DMS153 treated with DMSO at 0.1 percent for 48 hours (cell line): ENCODE measurements around the gene SMC4.
"Not testable (repeated sequence)": the region's sequence is repeated elsewhere in the genome, so short reads cannot be mapped to it uniquely, and the experiment has no call there.

Experiments used
- DNase-seq: peaks from one replicate; lab custom pipeline; 2025; ENCODE audit not compliant: unreplicated experiment; lab: John Stamatoyannopoulos, UW

Gene SMC4

DNA sequence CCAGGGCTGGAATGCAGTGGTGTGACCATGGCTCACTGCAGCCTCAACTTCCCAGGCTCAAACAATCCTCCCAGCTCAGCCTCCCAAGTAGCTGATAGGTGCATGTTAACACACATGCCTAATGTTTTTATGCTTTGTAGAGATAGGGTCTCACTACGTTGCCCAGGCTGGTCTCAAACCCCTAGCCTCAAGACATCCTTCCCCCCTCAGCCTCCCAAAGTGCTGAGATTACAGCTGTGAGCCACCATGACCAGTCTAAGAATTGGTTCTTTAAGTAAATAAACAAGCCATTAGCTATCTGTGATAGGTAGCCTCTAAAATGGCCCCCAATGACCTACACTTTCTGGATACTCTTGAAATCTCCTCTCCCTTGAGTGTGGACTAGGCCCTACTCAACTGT, 46.4 kb downstream of the SMC4 start:
- no peak for DNase-seq

DNA sequence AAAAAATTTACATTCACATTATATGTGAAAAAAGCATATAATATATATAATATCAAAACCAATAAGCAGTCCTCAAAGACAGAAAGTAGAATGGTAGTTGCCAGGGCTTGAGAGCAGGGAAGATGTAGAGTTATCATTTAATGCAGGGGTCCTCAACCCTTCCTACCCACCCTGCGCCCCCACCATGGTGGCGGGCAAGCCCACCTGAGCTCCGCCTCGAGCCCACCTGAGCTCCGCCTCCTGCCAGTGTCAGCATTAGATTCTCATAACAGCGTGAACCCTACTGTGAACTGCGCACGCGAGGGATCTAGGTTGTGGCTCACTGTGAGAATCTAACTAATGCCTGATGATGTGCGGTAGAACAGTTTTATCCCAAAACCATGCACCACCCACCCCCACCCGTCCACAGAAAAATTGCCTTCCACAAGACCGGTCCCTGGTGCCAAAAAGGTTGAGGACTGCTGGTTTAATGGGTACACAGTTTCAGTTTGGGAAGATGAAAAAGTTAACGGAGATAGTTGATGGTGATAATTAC, 47.1 kb downstream of the SMC4 start:
- no peak for DNase-seq

DNA sequence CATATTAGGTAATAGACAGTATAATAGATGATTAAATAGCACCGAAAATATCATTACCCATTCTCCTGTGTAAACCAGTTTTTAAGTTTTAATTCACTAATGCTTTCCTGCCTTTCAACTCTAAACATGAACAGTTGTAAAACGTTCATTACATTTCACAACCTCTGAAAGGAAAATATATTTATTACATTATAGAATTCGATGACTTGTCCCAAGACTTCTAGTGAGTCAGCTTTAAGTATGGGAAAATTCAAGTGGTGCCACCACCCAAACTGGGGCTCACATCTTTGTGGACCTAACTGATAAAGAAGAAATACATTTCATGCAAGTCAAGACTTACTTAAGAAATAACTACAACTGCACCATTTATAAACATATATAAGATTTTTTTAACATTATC, 48.1 kb downstream of the SMC4 start:
- no peak for DNase-seq

DNA sequence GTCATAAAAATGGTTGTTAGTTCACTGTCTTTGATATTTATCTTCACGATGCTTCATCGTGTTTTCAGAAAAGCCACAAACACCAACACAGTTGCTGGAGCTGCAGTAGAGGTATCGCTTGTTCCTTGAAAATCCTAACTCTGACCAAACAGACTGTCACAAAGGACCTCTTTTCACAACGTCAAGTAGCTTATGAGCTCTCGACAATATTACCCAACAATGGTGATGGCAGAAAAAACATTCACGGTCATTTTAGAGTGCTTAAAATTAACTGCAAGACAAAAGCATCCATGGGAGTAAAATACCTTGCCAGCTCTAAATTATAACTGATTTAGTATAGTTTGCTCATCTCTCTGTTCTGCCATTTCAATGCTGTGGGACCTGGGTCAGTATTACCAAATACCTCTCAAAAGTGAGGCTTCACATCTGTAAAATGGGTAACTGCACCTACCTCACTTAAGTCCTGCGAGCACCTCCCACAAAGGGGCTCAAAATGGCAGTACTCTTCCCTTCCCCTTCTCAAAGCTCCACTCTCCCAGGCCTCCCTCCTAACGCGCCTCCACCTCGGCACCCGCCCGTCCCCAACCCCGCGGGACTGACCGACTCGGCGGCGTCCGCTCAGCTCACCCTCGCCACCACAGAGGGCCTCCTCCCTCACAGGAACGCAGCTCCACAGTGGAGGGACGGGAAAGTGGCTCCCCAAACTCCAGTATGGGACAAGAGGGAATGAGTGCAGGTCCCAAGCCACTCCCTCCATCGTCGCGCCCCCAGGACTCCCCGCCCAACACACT, 49.6 kb downstream of the SMC4 start:
- no peak for DNase-seq

DNA sequence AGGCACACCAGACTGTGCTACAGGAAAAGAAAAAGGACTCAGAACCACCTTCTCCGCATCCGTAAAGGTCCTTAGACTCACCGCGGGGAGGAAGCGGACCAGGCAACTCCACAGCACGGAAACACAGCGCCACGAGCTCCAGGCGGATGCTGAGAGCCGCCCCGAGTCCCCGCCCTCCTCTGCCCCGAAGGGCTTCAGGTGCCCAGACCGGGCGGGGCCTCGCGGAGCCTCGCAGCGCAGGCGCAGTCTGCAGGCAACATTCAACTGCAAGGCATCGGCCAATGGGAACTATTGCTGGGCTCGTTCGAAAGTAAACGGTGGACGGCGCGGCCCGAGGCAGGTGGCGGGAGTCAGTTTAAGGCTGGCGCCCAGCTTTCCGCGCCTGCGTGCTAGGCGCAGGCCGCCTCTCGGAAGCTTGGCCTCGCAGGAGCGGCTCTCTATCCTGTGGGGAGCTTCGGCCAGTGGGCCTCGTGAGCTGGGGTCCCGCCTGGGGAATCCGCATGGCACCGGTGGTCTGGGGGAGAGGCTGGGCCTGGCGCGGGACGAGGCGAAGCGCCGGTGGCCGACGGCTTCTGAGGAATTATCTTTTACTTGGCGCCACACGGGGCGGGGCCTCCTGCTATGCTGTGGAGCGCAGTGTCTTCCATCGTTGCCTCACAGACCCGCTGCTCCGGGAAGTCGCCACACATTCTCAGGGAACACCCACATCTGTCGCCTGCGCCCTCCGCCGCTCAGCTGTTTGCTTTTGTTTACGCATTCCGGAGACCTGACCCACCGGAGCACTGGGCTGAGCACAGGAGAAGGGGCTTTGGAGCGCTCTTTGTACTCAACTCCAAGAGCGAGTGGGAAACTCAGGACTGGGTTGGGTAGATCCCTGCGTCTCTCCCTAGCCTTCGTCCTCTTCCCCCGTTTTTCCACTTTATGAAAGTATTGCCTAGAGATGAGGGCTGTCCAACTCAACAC, 50.5 kb downstream of the SMC4 start, which contains the start of gene TRIM59:
TSS of gene TRIM59 (minus strand) at position 151 of the 963 bp plus-strand sequence. CDS start 10,603 bp downstream, outside the sequence.
- DNase-seq: no peak

DNA sequence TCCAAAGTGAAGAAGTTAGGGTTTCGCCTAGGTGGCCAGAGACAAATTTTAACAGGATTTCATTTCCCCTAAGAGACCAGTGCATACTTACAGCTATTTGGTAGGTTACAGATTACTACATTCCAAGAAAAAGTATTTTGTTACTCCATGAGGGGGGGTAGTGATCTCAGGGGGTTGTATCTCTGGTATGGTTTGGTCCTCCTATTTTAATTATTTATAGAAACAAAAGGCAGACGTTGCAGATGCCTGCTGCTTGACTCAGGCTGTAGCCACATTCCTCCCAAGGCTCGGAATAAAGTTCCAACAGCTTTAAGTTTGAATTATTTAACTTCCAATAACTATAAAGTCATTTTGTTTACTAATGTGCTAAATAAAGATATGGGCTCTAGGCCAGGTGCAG, 51.4 kb downstream of the SMC4 start:
- no peak for DNase-seq

DNA sequence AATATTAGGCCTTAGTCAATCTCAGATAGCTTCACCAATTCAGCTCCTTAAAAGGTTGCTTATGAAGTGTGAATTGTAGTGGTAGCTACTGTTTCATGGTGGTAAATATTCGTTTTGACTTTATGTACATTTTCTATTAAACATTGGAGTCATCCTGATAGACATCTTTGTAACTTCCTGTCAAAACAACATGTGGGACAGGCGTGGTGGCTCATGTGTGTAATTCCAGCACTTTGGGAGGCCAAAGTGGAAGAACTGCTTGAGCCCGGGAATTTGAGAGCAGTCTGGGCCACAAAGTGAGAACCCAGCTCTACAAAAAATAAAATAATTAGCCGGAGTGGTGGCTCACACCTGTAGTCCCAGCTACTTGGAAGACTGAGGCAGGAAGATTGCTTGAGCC, 52.2 kb downstream of the SMC4 start:
- DNase-seq: no peak

DNA sequence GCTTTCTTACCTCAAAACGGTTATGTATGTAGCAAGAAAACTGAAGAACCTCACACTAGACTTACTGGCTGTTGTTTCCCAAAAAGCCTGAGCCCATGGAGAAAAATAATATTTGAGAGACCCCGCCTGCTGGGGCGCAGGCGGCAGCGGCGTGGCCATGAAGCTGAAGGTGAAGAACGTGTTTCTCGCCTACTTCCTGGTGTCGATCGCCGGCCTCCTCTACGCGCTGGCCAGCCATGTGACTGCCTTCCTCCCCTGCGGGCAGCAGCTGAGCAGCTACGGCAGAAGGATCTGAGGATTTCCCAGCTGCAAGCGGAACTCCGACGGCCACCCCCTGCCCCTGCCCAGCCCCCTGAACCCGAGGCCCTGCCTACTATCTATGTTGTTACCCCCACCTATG, 52.8 kb downstream of the SMC4 start:
- not testable (repeated sequence) for DNase-seq

DNA sequence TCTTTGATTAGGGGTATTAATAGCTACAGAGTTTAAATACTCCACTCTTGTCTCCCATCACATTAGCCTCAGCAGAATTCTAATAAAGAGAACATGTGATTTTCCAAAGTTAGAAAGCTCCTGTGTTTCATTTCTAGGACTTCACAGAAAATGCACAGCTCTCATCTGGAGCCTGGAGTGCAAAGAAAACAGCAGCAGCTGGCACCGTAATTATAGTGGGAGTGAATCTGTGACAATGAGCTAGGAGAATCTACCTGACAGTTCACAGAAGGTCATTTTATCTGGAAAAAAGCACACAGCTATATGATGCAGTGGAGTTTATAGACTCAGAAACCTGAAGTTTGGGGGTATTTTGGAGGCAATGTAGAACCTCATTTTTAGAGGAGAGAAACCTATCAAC, 55.5 kb downstream of the SMC4 start:
- DNase-seq: no peak

DNA sequence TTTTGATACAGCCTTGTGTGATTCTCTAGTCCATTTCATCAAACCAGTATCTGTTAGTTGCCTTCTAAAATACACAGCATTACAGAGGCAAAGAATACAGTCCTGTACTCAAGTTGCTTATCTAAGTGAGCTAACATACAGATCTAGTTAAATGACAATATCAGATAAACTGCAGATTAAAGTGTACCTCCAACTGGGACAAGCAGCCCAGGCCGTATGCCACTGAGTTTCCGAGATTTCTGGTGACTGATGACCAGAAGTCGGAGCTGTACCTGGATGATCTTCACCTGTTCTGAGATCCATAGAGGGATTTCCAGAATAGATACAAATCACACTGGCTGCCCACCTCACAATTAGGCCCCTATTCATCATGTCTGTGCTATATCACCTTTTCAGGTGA, 56.4 kb downstream of the SMC4 start:
- no peak for DNase-seq

DNA sequence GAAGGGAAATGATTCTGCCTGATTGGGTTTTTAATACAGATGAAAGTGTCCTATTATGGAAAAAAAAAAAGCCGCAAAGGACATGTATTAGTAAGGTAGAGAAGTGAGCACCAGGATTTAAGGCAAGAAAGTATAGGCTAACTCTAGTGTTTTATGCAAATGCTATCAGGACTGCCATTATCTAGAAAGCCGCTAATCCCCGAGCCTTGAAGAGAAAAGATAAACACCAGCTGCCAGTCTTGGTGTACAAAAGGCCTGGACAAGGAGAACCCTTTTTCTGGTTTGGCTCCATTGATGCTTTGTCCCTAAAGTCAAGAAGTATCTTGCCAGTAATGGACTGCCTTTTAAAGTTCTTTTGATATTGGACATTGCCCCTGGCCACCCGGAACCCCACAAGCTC, 58.7 kb downstream of the SMC4 start:
- DNase-seq: no peak

DNA sequence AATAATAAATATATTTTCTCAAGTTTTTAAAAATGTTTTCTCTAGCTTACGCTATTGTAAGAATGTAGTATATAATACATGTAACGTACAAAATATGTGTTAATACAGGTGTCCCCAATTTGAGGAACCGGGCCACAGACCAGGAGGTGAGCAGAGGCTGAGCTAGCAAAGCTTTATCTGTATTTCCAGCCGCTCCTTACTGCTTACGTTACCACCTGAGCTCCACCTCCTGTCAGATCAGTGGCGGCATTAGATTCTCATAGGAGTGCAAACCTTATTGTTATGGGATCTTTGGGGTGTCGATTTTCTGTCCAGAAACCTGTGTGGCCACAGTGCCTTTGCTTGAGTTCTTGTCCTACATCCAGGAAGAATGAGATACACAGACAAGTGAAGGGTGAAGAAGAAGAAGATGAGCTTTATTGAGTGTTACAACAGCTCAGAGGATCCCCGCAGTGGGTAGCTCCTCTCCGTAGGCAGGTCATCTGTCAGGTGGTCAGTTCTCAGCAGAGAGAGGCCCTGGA, 60.1 kb downstream of the SMC4 start:
- no peak for DNase-seq

DNA sequence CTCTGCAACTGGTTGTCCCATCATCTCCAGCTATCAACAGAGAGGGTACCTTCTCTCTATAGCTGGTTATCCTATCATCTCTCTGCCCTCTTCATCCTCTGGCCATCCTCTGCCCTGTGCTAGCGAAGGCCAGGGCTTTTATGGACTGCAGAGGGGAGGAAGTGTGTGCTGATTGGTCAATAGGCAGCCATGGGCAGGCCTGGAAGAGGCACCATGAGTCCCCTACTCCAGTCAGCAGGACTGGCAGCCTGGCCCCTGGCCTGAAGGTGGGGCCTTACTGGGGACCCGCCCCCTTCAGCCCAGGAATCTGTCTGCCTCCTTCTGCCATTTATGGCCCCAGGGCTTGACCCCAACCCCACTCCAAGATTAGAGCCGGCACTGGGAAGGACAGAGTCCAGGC, 60.6 kb downstream of the SMC4 start:
- DNase-seq: no peak

DNA sequence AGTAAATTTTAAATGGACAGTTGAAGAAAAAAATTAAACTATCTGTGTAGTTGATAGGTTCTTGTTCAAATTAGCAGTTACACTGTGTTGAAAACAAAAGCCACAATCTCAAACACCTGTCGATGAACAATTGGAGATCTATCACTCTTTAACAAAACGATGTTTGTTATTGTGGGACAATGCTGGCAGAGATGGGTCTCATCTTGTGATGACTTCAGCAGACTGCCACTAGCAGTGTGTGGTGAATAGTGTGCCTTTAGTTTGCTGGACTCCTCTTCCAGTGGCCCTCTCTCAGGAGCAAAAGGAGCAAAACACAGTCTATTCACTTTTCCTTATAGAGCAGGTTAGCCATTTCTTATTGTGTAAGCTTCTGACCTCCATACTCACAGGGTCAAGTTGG, 64.9 kb downstream of the SMC4 start:
- no peak for DNase-seq

DNA sequence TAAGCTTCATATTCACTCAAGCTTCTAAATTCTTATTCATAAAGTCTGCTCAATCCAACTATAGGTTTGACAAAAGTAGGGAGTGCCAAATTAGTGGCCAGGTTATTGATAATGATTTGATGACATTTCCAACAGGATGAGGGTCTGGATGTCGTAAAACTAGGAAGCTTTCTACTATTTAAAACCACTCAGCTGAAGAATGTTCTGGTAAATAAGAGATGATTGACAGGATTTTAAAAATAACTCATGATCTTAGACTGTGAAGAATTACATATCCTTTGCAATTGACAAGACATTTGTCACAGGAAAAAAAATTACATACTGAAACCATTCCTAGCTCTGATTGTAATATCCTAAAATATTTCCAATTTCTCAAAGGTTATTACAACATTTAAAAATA, 65.5 kb downstream of the SMC4 start:
- no peak for DNase-seq

DNA sequence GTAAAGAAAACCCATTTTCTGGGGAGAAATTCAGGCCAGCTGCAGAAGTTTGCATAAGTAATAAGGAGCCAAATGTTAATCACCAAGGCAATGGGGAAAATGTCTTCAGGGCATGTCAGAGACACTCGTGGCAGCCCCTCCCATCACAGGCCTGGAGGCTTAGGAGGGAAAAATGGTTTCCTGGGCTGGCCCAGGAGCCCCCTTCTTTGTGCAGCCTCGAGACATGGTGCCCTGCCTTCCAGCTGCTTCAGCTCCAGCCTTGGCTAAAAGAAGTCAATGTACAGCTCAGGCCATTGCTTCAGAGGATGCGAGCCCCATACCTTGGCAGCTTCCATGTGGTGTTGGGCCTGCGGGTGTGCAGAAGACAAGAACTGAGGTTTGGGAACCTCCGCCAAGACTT, 70.7 kb downstream of the SMC4 start:
- DNase-seq: no peak

DNA sequence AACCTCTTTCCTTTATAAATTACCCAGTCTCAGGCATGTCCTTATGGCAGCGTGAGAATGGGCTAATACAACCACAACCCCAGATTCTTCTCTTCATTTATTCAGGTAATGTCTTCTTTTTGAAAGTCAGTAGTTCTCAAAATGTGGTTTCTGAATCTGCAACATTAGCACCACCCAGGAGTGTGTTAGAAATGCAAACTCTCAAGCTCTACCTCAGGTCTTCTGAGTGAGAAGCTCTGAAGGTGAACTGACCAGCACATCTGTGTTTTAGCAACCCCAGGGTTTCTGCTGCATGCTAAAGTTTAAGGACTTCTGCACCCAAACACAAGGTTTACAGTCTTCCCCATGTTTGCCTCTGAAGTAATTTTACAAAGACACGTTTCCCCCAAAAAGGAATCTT, 72.4 kb downstream of the SMC4 start:
- no peak for DNase-seq

DNA sequence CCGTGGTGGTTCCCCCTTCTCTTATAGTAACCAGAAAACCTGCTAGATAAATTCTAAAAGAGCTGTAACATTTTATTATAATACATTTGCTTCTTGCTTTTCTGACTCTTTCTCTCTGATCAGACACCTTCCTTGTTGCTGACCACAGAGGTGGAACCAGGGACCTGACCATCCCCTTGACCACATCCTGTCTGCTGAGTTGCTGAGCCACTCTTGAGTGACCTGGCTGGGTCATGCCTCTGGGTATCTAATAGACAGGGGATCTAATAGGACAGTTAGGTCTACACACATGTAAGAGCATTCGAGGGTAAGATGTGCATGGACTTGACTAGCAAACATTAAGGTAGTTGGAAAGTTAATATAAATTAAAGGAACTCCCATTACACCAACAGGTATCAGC, 72.9 kb downstream of the SMC4 start:
- no peak for DNase-seq

DNA sequence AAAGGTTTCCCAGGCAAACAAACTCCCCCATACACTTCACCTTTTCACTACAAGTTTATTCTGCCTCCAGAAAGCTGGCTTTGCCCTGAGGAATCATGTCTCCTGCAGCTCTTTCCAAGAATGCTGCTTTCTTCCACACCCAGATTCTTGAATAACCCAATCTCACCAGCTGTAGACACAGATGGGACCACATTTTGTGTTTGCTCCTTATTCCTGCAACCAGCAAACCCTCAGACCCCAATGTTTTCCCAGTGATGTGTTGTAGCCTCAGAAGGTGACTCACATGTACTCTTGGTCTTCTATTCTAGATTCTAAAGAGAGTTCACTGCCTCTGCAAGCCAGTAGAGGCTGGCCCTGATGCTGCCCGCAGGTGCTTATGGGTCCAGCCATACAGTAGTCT, 73.8 kb downstream of the SMC4 start:
- no peak for DNase-seq

DNA sequence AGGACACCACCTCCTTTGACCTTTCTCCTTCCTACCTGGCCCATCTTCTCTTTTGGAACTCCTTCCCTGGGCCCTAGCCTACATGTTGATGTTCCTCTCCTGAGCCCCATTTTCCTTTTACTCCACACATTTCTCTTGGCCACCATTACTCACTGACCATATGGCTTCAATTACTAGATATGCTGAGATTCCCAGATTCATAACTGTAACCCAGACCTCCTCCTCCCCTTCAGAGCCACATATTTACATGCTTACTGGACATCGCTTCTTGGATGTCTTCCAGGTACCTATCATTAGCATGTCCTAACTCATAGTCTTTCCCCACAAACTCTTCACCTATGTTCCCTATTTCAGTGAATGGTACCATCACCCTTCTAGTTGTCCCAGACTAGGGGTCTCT, 74.5 kb downstream of the SMC4 start:
- DNase-seq: no peak

DNA sequence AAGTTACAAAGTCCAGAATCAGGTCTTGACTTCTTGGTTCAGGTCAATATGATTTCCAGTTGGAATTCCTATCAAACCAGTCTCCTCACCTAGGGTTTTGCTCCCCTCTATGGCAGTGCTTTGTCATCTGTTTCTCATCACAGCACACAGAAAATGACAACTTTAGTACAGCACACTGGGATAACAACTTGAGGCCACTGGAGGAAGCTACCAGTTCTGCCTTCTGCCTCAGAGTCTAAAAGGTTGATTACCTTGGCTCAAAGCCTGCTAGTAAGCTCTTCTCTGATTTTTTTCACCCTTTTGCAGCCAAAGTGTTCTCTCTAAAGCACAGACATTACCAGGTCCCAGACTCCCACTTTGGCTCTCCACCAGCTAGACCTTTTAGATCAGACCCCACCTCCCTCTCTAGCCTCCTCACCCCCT, 75.0 kb downstream of the SMC4 start:
- DNase-seq: no peak

DNA sequence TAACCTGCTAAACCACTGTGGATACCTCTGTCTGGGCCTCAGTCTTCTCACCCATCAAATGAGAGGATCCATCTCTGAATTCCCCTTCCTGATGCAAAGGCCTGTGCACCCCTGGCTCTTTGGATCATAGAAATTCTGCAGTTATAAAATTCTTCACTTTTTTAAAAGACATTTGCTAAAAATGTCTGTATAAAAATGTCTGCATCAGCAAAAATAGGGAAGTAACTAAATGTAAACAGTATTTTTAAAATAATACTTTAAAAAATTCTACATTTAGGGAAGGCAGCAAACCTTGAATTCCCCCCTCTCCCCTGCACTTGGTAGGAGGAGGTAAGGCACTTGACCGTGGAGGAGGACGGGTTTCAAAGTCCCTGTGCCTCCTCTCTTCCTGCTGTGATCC, 75.7 kb downstream of the SMC4 start:
- DNase-seq: no peak
